Germinal center (tissue), 1 donor: ENCODE measurements around the gene ZNF549.

Experiments
- DNase-seq: peaks from one replicate; pipeline ENCODE4 v3.0.0; 2012; ENCODE audit warnings: mixed read lengths, low spot score

The ZNF549 gene

DNA sequence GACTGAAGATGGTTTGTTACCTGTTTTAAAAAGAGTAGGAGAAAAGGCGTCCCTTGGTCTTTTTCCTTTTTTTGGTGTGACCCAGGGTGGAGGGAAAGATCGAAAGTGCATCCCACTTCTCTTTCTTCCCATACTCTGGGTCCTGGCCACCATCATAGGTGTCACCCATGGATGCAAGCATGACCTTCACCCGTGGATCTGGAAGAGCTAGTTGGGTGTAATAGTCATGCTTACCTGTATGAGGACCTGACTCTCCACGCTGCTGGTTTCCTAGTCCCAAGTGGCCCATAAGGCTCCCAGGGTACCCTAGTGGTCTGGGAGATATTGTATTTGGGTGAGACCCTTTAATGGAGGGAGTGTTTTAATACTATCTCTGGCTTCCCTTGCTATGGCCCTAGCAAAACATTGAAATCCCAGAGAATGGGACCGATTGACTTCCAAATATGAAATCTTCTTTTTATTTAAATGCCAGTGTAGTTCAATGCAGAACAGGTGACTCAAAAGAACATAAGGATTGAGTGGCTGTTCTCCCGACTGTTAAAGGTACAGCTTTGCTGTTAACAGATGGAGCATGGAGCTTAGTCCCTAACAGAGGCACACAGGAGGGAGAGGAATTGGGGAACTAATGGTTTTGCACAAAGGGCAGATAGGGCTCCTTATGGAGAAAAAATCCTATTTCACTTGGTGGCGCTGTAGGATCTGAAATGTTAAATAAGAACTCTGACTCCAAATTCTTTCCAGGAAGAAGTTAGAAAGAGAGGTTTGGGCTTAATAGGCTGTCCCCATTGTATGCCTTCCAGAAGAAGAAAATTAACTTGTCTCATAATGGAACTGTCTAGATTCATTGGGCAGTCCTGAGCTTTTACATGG lies 39.5 kb downstream of the ZNF549 start:
- DNase-seq = no peak

DNA sequence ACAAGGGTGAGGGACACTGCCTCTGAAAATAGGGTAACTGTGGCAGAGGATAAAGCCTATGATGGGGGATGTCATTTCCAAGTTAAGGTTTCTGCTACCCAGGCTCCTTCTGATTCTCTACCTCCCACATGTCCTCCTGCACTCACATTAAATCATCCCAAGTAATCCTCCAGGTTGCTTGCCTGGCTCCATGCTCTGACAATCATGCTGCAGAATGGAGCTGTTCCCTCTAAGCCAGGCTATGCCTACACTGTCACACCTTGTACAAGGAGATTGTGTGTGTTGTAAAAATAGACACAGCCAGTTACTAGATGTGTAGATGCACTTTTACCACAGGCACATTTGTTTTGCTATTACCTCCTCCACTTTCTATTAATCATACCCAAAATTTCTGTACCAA lies 43.6 kb downstream of the ZNF549 start:
- DNase-seq = no peak

DNA sequence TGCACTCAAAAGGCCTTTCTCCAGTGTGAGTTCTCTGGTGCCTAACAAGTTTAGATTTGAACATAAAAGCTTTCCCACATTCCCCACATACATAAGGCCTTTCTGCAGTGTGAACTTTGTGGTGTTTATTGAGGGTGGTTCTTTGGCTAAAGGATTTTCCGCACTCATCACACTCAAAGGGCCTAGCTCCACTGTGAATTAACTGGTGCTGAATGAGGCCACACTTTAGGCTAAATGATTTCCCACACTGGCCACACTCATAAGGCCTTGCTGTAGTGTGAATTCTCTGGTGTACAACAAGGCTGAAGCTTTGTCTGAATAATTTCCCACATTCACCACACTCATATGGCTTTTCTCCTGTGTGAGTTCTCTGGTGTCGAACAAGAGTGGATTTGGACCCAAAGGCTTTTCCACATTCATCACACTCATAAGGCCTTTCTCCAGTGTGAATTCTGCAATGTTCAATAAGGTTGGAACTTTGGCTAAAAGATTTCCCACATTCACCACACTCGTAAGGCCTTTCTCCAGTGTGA lies 45.3 kb downstream of the ZNF549 start:
- no peak for DNase-seq

DNA sequence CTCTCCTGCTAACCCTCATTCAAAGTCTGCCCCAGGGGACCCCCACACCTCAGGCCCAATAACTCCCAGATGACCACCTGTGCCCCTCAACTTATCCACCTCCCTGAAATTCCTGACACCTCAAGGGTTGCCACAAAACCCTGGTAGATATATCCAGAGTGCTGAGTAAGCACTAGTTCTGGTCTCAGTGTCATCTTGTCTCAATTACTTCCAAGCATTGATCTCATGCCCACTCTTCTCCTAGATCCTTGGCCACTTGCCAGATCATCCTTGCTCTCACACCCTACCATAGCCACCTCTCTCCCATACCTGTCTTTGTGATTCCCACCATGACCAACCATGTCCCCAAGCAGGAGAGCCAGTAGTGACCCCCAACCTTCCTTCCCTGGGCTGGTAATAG lies 49.5 kb downstream of the ZNF549 start:
- DNase-seq = no peak

DNA sequence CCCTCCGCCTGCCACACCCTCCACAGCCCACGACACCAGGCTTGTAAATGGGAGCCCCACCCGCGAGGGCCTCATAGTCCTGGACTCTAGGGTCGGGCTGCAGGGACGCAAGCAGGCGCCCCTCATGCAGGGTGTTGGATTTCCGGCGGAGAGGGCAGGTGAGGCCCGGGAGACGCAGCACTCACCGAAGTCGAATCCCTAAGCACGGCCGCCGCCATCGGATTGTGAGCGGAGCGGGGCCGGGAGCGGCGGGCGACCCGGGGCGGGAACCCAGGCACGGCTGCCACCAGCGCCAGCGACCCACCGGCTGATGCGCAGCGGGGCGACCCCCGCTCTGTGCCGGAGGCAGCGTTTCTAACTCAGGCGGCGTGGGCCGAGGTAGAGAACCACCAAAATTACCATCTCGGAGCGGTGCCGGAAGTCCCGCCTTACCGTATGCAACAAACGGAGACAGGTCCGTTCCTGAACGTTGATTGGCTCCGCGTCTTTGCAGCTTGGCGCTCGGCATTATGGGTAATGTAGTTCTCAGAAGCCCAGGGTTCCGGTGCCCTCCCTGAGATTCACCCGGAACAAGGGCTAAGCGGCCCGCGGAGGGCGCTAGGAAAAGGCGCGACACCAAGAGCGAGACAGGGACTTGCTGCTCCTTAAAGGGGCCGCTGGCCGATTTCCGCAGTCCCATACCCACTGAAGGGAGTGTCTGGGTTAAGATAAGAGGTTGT lies 51.5 kb downstream of the ZNF549 start, which contains the start of gene ZNF416:
Gene ZNF416 (minus strand): TSS at position 425 of the 719 bp plus-strand sequence. CDS start 207 bp downstream, at position 218.
- DNase-seq = peak; percentile 99

DNA sequence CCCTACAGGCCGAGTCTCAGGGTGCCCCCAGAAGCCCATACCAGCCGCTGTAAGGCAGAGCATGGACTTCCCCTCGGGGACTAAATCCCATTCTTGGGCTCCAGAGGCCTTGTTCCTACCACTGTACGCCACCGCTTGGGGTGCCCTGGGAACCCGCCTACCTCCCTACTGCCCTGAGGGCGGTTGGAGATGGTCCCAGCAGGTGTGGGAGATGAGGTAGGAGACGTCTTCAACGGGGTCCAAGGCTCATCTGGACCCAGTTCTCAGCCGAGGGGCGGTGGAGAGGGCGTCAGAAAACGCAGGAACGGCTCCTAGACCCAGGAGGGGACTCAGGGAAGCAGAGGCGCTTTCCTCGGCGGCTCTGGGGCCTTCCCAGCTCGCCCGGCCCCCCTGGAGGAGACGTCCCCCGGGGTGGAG lies 56.0 kb downstream of the ZNF549 start:
- no peak for DNase-seq

DNA sequence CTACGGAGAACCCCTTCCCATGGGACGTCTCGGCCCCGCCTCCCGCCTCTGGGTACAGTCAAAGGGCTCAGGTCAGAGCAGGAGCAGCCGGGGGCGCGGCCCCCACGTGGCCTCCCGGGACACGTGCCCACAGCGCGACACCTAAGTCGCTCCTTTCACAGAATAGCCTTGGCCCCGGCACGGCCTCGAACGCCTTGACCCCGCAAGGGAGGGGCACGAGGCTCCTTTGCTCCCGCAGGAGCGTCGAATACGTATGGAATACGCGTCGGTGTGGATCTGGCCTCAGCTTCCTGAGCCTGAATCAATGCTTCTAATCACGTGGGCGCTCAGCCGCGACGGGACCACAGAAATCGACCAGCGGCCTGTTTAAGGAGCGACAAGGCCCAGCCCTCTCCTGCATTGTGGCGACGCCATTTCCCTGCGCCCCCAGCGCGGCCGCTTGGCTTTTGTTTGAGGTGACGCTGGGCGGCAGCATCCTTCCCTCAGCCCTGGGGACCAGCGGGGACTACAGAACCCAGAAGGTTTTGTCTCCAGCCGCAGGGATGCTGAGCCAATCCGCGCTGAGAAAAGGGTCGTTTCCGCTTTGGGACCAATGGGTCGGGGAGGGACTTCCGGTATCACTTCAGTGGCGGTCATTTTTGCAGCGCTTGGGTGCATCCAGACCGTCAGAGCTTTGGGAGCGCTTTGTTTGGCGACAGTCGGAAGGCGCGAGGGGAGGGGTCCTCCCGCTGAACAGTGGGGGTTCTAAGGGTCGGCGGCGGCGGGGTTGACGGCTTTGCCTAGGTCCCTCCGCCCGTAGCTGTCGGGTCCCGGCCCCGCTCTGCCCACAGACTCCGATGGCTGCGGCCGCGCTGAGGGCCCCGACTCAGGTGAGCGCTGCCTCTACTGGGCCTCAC lies 56.6 kb downstream of the ZNF549 start, which contains the start of gene ZIK1:
Gene ZIK1 (plus strand): TSS at position 625 of the 896 bp plus-strand sequence. CDS start 212 bp downstream, at position 837.
- peak; percentile 98 for DNase-seq

DNA sequence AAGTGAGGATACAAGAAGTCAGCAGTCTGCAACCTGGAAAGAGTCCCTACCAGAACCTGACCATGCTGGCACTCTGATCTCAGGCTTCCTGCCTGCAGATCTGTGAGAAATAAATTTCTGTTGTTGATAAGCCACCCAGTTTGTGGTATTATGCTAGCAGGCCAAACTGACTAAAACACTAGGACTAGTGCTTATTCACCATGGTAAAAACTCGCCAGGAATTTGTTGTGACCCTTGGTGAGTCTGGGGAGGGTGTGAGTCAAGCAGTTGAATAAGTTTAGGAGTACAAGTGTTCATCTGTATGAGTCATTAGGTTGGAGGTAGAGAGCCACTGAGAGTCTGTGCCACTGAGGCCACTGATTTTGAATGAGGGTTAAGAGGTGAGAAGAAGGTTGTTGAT lies 60.4 kb downstream of the ZNF549 start:
- no peak for DNase-seq

DNA sequence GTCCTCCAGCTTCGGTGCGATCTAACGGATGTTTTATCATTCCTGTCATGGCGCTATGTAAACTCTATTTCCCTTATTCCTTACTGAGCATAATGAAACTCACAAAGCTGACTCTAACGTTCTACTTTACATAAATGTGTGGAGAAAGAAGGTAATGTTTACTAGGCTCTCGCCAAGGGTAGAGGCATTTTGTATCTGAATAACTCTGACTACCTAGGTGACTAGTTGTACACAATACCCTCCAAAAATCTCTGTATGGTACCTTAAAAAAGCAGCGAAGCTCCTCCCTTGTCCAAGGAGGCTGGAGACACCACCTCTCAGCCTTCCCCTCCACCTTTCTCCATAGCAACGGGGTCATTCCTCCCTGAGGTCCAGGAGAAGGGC lies 72.2 kb downstream of the ZNF549 start:
- no peak for DNase-seq

DNA sequence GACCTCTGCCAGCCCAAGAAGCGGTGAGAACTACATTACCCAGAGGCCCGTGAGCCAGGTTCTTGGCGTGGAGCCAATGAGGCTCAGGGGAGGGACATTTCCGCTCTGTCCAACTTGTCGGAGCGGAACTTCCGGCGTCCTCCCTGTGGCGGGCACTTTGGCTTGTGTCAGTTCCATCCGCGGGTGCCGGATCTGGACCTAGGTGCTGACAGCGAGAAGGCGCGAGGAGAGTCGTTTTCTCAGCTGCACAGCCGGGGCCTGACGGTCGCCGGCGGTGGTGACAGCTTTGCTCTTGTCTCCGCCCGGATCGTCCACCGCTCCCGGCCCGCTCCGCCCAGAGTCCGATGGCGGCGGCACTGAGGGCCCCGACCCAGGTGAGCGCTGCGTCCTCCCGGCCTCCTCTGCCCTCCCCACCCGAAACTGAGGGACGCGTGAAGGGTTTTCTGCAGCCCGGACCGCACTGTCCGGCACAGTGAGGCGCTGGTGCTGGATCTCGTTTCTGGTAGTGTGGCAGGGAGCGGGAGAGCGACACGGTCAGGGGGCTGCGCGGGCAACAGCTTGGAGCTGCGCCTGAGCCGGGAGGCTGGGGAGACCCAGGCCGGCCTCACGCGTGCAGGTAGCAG lies 72.7 kb downstream of the ZNF549 start, which contains the start of gene ZNF530:
Gene ZNF530 (plus strand): TSS at position 125 of the 623 bp plus-strand sequence. CDS start 4,461 bp downstream, outside the sequence.
- DNase-seq = peak; percentile 87

DNA sequence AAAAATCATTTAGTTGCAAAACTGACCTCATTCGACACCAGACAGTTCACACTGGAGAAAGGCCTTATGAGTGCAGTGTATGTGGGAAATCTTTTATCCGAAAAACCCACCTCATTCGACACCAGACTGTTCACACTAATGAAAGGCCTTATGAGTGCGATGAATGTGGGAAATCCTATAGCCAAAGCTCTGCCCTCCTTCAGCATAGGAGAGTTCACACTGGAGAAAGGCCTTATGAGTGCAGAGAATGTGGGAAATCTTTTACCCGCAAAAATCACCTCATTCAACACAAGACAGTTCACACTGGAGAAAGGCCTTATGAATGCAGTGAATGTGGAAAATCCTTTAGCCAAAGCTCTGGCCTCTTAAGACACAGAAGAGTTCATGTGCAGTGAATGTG lies 79.8 kb downstream of the ZNF549 start:
- no peak for DNase-seq
